ENCODE data around the gene DMRTA1.
"Not testable (repeated sequence)": the region's sequence is repeated elsewhere in the genome, so short reads cannot be mapped to it uniquely, and the experiment has no call there.

DMRTA1 gene

GRCh38 chr9:22446589-22446949 lies at the start of gene DMRTA1:
TSS of gene DMRTA1 (plus strand) at chr9:22446824. CDS start at chr9:22447066, 242 bp downstream.
- peak in 1 of 2 donors; percentile 1 for DNase-seq (ENCODE audit: low read depth in 2 of 2)

- DNase-seq (ENCODE audit: low read depth in 2 of 2), result no peak
Observed at GRCh38 chr9:22401671-22402070, 45.0 kb upstream of the DMRTA1 start.

GRCh38 chr9:22405869-22406659 lies 40.6 kb upstream of the DMRTA1 start:
- no peak for DNase-seq (ENCODE audit: low read depth in 2 of 2)

GRCh38 chr9:22413884-22414283 lies 32.7 kb upstream of the DMRTA1 start:
- no peak for DNase-seq (ENCODE audit: low read depth in 2 of 2)

GRCh38 chr9:22415941-22416691 lies 30.5 kb upstream of the DMRTA1 start:
- no peak for DNase-seq (ENCODE audit: low read depth in 2 of 2)

- no peak for DNase-seq (ENCODE audit: low read depth in 2 of 2)
Observed at GRCh38 chr9:22416692-22417060, 29.9 kb upstream of the DMRTA1 start.

GRCh38 chr9:22423566-22423965 lies 23.1 kb upstream of the DMRTA1 start:
- no peak for DNase-seq (ENCODE audit: low read depth in 2 of 2)

GRCh38 chr9:22424616-22425015 lies 22.0 kb upstream of the DMRTA1 start:
- no peak for DNase-seq (ENCODE audit: low read depth in 2 of 2)

- DNase-seq (ENCODE audit: low read depth in 2 of 2), result no peak
Observed at GRCh38 chr9:22425551-22425950, 21.1 kb upstream of the DMRTA1 start.

GRCh38 chr9:22427226-22427880 lies 19.3 kb upstream of the DMRTA1 start:
- DNase-seq (ENCODE audit: low read depth in 2 of 2), result no peak

- no peak for DNase-seq (ENCODE audit: low read depth in 2 of 2)
Observed at GRCh38 chr9:22433691-22434090, 12.9 kb upstream of the DMRTA1 start.

GRCh38 chr9:22435252-22435651 lies 11.4 kb upstream of the DMRTA1 start:
- not testable (repeated sequence) for DNase-seq (ENCODE audit: low read depth in 2 of 2)

GRCh38 chr9:22437461-22438067 lies 9.1 kb upstream of the DMRTA1 start:
- DNase-seq (ENCODE audit: low read depth in 2 of 2), result not testable (repeated sequence)

- DNase-seq (ENCODE audit: low read depth in 2 of 2), result no peak
Observed at GRCh38 chr9:22440841-22441240, 5.8 kb upstream of the DMRTA1 start.

GRCh38 chr9:22446950-22447617 lies 460 bp downstream of the DMRTA1 start:
- DNase-seq (ENCODE audit: low read depth in 2 of 2), result peak in 1 of 2 donors; percentile 25

GRCh38 chr9:22447618-22448305 lies 1.1 kb downstream of the DMRTA1 start:
- no peak for DNase-seq (ENCODE audit: low read depth in 2 of 2)

GRCh38 chr9:22449719-22450118 lies 3.1 kb downstream of the DMRTA1 start:
- DNase-seq (ENCODE audit: low read depth in 2 of 2), result no peak

- DNase-seq (ENCODE audit: low read depth in 2 of 2), result peak; percentile 34 to 39
Observed at GRCh38 chr9:22452415-22453010, 5.9 kb downstream of the DMRTA1 start.

- DNase-seq (ENCODE audit: low read depth in 2 of 2), result no peak
Observed at GRCh38 chr9:22454016-22454415, 7.4 kb downstream of the DMRTA1 start.

GRCh38 chr9:22455181-22455580 lies 8.6 kb downstream of the DMRTA1 start:
- DNase-seq (ENCODE audit: low read depth in 2 of 2), result no peak

GRCh38 chr9:22457448-22457847 lies 10.8 kb downstream of the DMRTA1 start:
- DNase-seq (ENCODE audit: low read depth in 2 of 2), result no peak

Data from stimulated activated CD4-positive, alpha-beta T cell treated with anti-CD3 and anti-CD28 coated beads, Interleukin-4, amount 100 ng/mL, for 48 hours (primary cell).